ENCODE data around the gene JPT1. TPM values are rescaled to one million over a fixed set of nuclear protein-coding genes. Genes with fewer than 3 reads are reported as not detected.
"Not testable (repeated sequence)": the region's sequence is repeated elsewhere in the genome, so short reads cannot be mapped to it uniquely, and the experiment has no call there.

The JPT1 gene
- total RNA-seq, 1 experiment from 2014 or later = 341 TPM

DNA sequence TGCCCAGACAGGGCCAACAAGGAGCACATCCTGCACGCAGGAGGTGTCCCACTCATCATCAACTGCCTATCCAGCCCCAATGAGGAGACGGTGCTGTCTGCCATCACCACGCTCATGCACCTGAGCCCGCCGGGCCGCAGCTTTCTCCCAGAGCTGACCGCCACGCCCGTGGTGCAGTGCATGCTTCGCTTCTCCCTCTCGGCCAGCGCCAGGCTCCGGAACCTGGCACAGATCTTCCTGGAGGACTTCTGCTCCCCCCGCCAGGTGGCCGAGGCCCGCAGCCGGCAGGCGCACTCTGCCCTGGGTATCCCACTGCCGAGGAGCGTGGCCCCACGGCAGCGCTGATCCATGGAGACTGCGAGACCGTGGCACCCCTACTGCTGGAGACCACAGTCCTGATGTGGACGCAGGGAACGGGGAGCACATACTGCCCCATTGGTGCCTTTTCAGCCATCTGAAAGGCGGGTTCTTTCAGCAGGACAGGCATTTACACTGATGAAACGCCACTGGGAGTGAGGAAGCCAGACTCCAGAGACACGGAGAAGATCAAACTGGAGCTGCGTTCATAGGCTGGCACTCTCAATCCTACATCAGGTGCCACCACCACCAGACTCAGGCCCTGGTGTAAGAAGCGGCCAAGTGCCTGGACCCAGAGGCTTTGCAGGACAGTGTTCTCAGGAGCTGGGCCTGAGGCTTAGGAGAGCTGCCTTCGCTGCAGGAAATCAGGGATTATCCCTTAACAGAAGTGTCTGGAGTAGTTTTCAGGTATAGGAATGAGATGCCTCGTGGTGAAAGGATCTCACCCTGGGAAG lies 25.4 kb downstream of the JPT1 start (continued):
- TF ChIP-seq ZNF532 (CRISPR knock-in tag; IDR thresholded peaks at IDR 0.05; ENCODE audit: borderline replicate concordance) (no peak), TCF7 (CRISPR knock-in tag; IDR thresholded peaks at IDR 0.05; ENCODE audit: low read depth) (no peak), ZNF425 (CRISPR knock-in tag; conservative IDR thresholded peaks at IDR 0.05) (no peak), ZNF416 (CRISPR knock-in tag; IDR thresholded peaks at IDR 0.05) (no peak), ZNF121 (CRISPR knock-in tag; IDR thresholded peaks at IDR 0.05) (no peak), KAT7 (CRISPR knock-in tag; IDR thresholded peaks at IDR 0.05; ENCODE audit: borderline replicate concordance) (no peak), ZBTB21 (CRISPR knock-in tag; IDR thresholded peaks at IDR 0.05; ENCODE audit: borderline replicate concordance) (no peak), E2F5 (CRISPR knock-in tag; IDR thresholded peaks at IDR 0.05) (no peak)
- TF ChIP-seq, protein P1, sequence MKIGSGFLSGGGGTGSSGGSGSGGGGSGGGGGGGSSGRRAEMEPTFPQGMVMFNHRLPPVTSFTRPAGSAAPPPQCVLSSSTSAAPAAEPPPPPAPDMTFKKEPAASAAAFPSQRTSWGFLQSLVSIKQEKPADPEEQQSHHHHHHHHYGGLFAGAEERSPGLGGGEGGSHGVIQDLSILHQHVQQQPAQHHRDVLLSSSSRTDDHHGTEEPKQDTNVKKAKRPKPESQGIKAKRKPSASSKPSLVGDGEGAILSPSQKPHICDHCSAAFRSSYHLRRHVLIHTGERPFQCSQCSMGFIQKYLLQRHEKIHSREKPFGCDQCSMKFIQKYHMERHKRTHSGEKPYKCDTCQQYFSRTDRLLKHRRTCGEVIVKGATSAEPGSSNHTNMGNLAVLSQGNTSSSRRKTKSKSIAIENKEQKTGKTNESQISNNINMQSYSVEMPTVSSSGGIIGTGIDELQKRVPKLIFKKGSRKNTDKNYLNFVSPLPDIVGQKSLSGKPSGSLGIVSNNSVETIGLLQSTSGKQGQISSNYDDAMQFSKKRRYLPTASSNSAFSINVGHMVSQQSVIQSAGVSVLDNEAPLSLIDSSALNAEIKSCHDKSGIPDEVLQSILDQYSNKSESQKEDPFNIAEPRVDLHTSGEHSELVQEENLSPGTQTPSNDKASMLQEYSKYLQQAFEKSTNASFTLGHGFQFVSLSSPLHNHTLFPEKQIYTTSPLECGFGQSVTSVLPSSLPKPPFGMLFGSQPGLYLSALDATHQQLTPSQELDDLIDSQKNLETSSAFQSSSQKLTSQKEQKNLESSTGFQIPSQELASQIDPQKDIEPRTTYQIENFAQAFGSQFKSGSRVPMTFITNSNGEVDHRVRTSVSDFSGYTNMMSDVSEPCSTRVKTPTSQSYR (CRISPR knock-in tag; IDR thresholded peaks at IDR 0.05) = no peak

DNA sequence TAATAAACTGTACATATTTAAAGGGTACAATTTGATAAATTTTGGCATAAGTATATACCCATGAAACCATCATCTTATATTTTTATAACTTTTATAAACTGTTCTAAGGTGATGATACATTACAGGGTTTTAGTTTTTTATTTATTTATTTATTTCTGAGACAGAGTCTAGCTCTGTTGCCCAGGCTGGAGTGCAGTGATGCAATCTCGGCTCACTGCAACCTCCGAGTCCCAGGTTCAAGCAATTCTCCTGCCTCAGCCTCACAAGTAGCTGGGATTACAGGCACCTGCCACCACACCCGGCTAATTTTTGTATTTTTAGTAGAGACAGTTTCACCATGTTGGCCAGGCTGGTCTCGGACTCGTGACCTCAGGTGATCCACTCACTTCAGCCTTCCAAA lies 26.4 kb downstream of the JPT1 start:
- H3K9me3 Mint-ChIP-seq; DNase-seq (ENCODE audit: low spot score); H3K27me3 Mint-ChIP-seq (ENCODE audit: low read depth); ATAC-seq; H3K4me3 Mint-ChIP-seq: not testable (repeated sequence)
- Mint-ChIP-seq H3K36me3 (peaks cover 11% of the 10 kb centered on the region), H3K4me1 (peaks cover 22% of the 10 kb centered on the region), H3K27ac (peak overlapping the region; percentile 90; the same call in 1 of the 2 replicates)
- ChIA-PET POLR2A (interaction anchor here (0.7 kb wide), 1 partner anchor 44 kb away, joined by 3 read pairs; no protein-coding TSS in a partner anchor), CTCF (interaction anchor here (0.6 to 7.3 kb wide), 3 partner anchors 14 to 68 kb away, joined by 3 to 84 read pairs (median 3); no protein-coding TSS in a partner anchor)

DNA sequence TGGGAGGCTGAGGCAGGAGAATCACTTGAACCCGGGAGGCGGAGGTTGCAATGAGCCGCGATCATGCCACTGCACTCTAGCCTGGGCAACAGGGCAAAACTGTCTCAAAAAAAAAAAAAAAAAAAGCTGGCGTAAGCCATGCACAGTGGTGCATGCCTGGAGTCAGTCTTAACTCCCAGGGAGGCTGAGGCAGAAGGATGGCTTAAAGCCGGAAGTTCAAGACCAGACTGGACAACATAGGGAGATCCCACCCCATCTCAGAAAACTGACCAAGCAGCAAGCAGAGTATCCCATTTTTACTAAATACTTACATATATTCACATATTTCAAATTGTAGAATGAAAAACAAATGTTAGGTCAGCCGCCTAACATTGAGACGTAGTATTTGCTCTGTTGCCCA lies 27.4 kb downstream of the JPT1 start:
- Mint-ChIP-seq H3K9me3 (no peaks in the 10 kb centered on the region), H3K4me1 (peaks cover 18% of the 10 kb centered on the region), H3K4me3 (no peak overlapping the region), H3K36me3 (peaks cover 11% of the 10 kb centered on the region), H3K27me3 (ENCODE audit: low read depth) (no peaks in the 10 kb centered on the region), H3K27ac (no peak overlapping the region)
- CTCF ChIA-PET = interaction anchor here (0.6 to 7.3 kb wide), 4 partner anchors 8 to 75 kb away, joined by 3 to 84 read pairs (median 16); no protein-coding TSS in a partner anchor
- ATAC-seq (no peak), DNase-seq (ENCODE audit: low spot score) (no peak)
- POLR2A ChIA-PET = interaction anchor here (0.6 to 0.7 kb wide), 2 partner anchors 18 to 669 kb away, joined by 4 to 6 read pairs; no protein-coding TSS in a partner anchor
- TF ChIP-seq, protein P2, sequence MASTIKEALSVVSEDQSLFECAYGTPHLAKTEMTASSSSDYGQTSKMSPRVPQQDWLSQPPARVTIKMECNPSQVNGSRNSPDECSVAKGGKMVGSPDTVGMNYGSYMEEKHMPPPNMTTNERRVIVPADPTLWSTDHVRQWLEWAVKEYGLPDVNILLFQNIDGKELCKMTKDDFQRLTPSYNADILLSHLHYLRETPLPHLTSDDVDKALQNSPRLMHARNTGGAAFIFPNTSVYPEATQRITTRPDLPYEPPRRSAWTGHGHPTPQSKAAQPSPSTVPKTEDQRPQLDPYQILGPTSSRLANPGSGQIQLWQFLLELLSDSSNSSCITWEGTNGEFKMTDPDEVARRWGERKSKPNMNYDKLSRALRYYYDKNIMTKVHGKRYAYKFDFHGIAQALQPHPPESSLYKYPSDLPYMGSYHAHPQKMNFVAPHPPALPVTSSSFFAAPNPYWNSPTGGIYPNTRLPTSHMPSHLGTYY (CRISPR knock-in tag; IDR thresholded peaks at IDR 0.05) = no peak
- TF ChIP-seq ZNF121 (CRISPR knock-in tag; IDR thresholded peaks at IDR 0.05) = peak; percentile 24; the same call in 1 of the 2 replicates
